ENCODE data around the gene COBL. TPM values are rescaled to one million over a fixed set of nuclear protein-coding genes. Genes with fewer than 3 reads are reported as not detected.

COBL gene
- total and polyA plus RNA-seq, 10 of the 15 experiments (the other 5 are each of a cell fraction or from before 2014, with no cell fraction given) = 0.21 TPM; not detected in 9

DNA sequence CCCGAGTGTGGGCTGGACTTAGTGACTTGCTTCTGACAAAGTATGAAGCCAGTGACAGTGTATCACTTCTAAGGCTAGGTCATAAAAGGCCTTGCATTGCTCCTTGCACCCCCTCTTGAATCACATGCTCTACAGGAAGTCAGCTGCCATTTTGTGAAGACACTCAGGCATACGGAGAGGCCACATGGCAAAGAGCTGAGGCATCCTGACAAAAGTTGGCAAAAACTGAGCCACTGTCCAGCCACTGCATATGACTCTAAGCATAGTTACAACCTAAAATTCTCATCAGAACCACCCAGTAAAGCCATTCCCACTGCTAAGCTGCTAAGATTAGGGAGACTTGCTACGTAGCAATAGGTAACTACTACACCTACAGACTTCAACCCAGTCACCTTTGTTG, 18.6 kb downstream of the COBL start:
- RAD21 ChIA-PET (ENCODE audit: unreplicated experiment) = no interaction called here
- H3K36me3 ChIP-seq (ENCODE audit: control insufficient read depth in 2 of 2, insufficient read depth in 2 of 2, low read length in 1 of 2) = no peaks in the 10 kb centered on the region
- H4K20me1 ChIP-seq (ENCODE audit: control insufficient read depth, insufficient read depth) = no peaks in the 10 kb centered on the region
- no peaks in the 10 kb centered on the region for H3K9me3 ChIP-seq (replicated peaks; ENCODE audit: control insufficient read depth, insufficient read depth, low read length)
- no peaks in the 10 kb centered on the region for H3K27me3 ChIP-seq (replicated peaks in 1 of 2; ENCODE audit: control insufficient read depth in 2 of 2, insufficient read depth in 2 of 2, low read length in 1 of 2)
- no peak for ATAC-seq
- no peak for DNase-seq (ENCODE audit: low read depth, low spot score)
- SMC1A ChIA-PET (ENCODE audit: uncharacterized antibody, unreplicated experiment) = no interaction called here
- 15% methylated on average over 3 of the region's 3 CpGs for WGBS (ENCODE audit: insufficient coverage, insufficient replicate concordance, low lambda C conversion rate, missing lambda C conversion rate)
- BruUV-seq (replicated peaks) = no TSS peak
- H3K4me3 ChIP-seq = no peak overlapping the region
- POLR2A ChIA-PET = no interaction called here
- H3K27ac ChIP-seq (ENCODE audit: control insufficient read depth, insufficient read depth) = no peak overlapping the region
- H3K4me1 ChIP-seq (ENCODE audit: control insufficient read depth, insufficient read depth, low read length) = no peaks in the 10 kb centered on the region
- no peak overlapping the region for H3K9ac ChIP-seq (ENCODE audit: control insufficient read depth, insufficient read depth, low read length)
- in situ Hi-C loops (cut with MboI) (no loop called here), intact Hi-C loops (cut with micrococcal nuclease; ENCODE audit: unreplicated experiment) (no loop called here)
- H3K4me2 ChIP-seq (ENCODE audit: control insufficient read depth, insufficient read depth) = no peak overlapping the region
- no peak overlapping the region for H2AFZ ChIP-seq (ENCODE audit: control insufficient read depth, low read depth, low read length)
- CTCF ChIA-PET = no interaction called here
- no peaks in the 10 kb centered on the region for H3K79me2 ChIP-seq (ENCODE audit: control insufficient read depth, insufficient read depth, low read length)
- FAIRE-seq = no peak
- TF ChIP-seq, protein P1, sequence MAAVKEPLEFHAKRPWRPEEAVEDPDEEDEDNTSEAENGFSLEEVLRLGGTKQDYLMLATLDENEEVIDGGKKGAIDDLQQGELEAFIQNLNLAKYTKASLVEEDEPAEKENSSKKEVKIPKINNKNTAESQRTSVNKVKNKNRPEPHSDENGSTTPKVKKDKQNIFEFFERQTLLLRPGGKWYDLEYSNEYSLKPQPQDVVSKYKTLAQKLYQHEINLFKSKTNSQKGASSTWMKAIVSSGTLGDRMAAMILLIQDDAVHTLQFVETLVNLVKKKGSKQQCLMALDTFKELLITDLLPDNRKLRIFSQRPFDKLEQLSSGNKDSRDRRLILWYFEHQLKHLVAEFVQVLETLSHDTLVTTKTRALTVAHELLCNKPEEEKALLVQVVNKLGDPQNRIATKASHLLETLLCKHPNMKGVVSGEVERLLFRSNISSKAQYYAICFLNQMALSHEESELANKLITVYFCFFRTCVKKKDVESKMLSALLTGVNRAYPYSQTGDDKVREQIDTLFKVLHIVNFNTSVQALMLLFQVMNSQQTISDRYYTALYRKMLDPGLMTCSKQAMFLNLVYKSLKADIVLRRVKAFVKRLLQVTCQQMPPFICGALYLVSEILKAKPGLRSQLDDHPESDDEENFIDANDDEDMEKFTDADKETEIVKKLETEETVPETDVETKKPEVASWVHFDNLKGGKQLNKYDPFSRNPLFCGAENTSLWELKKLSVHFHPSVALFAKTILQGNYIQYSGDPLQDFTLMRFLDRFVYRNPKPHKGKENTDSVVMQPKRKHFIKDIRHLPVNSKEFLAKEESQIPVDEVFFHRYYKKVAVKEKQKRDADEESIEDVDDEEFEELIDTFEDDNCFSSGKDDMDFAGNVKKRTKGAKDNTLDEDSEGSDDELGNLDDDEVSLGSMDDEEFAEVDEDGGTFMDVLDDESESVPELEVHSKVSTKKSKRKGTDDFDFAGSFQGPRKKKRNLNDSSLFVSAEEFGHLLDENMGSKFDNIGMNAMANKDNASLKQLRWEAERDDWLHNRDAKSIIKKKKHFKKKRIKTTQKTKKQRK (IDR thresholded peaks at IDR 0.05; ENCODE audit: low read depth, low read length) = no peak
- TF ChIP-seq DPF2 (IDR thresholded peaks at IDR 0.05) (no peak), PAX8 (IDR thresholded peaks at IDR 0.05) (no peak), SREBF2 (IDR thresholded peaks at IDR 0.05; ENCODE audit: low read length) (no peak), MYB (IDR thresholded peaks at IDR 0.05; ENCODE audit: borderline replicate concordance, low read depth, low read length) (no peak), CHD2 (IDR thresholded peaks at IDR 0.05; ENCODE audit: borderline replicate concordance, low read depth, low read length) (no peak), BHLHE40 (IDR thresholded peaks at IDR 0.05; ENCODE audit: borderline replicate concordance in 1 of 2, low read depth in 2 of 2, low read length in 1 of 2) (no peak), JUND (IDR thresholded peaks at IDR 0.05; ENCODE audit: low read depth, low read length) (no peak), YY1 (IDR thresholded peaks at IDR 0.05; ENCODE audit: low read depth, low read length) (no peak), EP300 (IDR thresholded peaks at IDR 0.05; ENCODE audit: borderline replicate concordance in 1 of 2, control insufficient read depth in 1 of 2, low read depth in 2 of 2, low read length in 2 of 2) (no peak), ZZZ3 (IDR thresholded peaks at IDR 0.05; ENCODE audit: control insufficient read depth, insufficient read length, low read depth) (no peak), YBX1 (IDR thresholded peaks at IDR 0.05) (no peak), NFYA (IDR thresholded peaks at IDR 0.05; ENCODE audit: borderline replicate concordance, low read depth, low read length) (no peak), SIX5 (IDR thresholded peaks at IDR 0.05; ENCODE audit: low read depth, low read length, severe bottlenecking) (no peak), ZNF24 (IDR thresholded peaks at IDR 0.05) (no peak)
- TF ChIP-seq, protein P2, sequence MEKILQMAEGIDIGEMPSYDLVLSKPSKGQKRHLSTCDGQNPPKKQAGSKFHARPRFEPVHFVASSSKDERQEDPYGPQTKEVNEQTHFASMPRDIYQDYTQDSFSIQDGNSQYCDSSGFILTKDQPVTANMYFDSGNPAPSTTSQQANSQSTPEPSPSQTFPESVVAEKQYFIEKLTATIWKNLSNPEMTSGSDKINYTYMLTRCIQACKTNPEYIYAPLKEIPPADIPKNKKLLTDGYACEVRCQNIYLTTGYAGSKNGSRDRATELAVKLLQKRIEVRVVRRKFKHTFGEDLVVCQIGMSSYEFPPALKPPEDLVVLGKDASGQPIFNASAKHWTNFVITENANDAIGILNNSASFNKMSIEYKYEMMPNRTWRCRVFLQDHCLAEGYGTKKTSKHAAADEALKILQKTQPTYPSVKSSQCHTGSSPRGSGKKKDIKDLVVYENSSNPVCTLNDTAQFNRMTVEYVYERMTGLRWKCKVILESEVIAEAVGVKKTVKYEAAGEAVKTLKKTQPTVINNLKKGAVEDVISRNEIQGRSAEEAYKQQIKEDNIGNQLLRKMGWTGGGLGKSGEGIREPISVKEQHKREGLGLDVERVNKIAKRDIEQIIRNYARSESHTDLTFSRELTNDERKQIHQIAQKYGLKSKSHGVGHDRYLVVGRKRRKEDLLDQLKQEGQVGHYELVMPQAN (conservative IDR thresholded peaks at IDR 0.05) = no peak
- TF ChIP-seq, protein P3, sequence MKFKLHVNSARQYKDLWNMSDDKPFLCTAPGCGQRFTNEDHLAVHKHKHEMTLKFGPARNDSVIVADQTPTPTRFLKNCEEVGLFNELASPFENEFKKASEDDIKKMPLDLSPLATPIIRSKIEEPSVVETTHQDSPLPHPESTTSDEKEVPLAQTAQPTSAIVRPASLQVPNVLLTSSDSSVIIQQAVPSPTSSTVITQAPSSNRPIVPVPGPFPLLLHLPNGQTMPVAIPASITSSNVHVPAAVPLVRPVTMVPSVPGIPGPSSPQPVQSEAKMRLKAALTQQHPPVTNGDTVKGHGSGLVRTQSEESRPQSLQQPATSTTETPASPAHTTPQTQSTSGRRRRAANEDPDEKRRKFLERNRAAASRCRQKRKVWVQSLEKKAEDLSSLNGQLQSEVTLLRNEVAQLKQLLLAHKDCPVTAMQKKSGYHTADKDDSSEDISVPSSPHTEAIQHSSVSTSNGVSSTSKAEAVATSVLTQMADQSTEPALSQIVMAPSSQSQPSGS (IDR thresholded peaks at IDR 0.05; ENCODE audit: low read length) = no peak
- TF ChIP-seq, protein P4, sequence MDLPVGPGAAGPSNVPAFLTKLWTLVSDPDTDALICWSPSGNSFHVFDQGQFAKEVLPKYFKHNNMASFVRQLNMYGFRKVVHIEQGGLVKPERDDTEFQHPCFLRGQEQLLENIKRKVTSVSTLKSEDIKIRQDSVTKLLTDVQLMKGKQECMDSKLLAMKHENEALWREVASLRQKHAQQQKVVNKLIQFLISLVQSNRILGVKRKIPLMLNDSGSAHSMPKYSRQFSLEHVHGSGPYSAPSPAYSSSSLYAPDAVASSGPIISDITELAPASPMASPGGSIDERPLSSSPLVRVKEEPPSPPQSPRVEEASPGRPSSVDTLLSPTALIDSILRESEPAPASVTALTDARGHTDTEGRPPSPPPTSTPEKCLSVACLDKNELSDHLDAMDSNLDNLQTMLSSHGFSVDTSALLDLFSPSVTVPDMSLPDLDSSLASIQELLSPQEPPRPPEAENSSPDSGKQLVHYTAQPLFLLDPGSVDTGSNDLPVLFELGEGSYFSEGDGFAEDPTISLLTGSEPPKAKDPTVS (IDR thresholded peaks at IDR 0.05; ENCODE audit: low read depth, low read length) = no peak

Measured in GM12878 (cell line).